ENCODE data around the gene POLQ. TPM values are rescaled to one million over a fixed set of nuclear protein-coding genes. Genes with fewer than 3 reads are reported as not detected.
A peak's percentile ranks its signal among the peaks of the same experiment; 100 is the strongest.

The POLQ gene
- total and polyA plus RNA-seq, 9 of the 15 experiments (the other 6 are each of a cell fraction or from before 2014, with no cell fraction given) = 1.5 to 19.0 (median 8.8) TPM

DNA sequence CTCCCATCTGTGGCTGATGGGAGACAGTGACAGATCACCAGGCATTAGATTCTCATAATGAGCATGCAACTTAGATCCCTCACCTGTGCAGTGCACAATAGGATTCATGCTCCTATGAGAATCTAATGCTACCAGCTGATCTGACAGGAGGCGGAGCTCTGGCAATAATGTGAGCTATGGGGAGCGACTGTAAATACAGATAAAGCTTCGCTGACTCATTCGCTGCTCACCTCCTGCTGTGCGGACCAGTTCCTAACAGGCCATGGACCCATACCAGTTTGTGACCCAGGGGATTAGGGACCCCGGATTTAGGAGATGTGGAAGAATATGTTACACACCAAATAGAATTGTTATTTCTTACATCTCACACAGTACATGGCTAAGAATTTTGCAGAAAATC is 28.7 kb upstream of the POLQ start:
- in situ Hi-C loops (cut with MboI) (no loop called here), intact Hi-C loops (cut with micrococcal nuclease) (no loop called here)
- FAIRE-seq = peak; percentile 98
- Histone ChIP-seq H3K27ac (ENCODE audit: extremely low read depth, low read depth, low read length) (peak overlapping the region; percentile 54; the same call in 1 of the 3 replicates), H3K4me1 (replicated peaks in 1 of 2; ENCODE audit: control insufficient read depth in 2 of 2, insufficient read depth in 2 of 2, low read length in 2 of 2) (peaks cover 3 to 6% of the 10 kb centered on the region in 2 experiments; a peak in 3 of 5 replicates), H4K20me1 (replicated peaks; ENCODE audit: control insufficient read depth, insufficient read depth, low read length) (no peaks in the 10 kb centered on the region), H2AFZ (ENCODE audit: low read depth, low read length) (peak overlapping the region; percentile 28), H3K79me2 (ENCODE audit: control insufficient read depth, insufficient read depth, low read length) (no peaks in the 10 kb centered on the region), H3K4me3 (no peak overlapping the region), H3K4me2 (ENCODE audit: insufficient read depth, low read length) (peak overlapping the region; percentile 26), H3K9me3 (replicated peaks; ENCODE audit: control insufficient read depth, insufficient read depth, low read depth, low read length) (no peaks in the 10 kb centered on the region), H3K9ac (ENCODE audit: insufficient read depth in 1 of 2, low read depth in 2 of 2, low read length in 2 of 2) (no peak overlapping the region), H3K27me3 (ENCODE audit: control insufficient read depth in 2 of 2, insufficient read depth in 2 of 2, low read length in 2 of 2) (no peaks in the 10 kb centered on the region), H3K36me3 (ENCODE audit: control insufficient read depth, insufficient read depth, low read length) (no peaks in the 10 kb centered on the region), H3K9me1 (ENCODE audit: control insufficient read depth, insufficient read depth, low read length) (no peaks in the 10 kb centered on the region)
- peak; percentile 43 to 87 (median 52) for DNase-seq (ENCODE audit: extremely low read depth in 1 of 4, low spot score in 3 of 4)
- no TSS peak for BruUV-seq (replicated peaks)
- peak; percentile 100 for ATAC-seq
- CTCF ChIA-PET (ENCODE audit: low intra/inter-chr PET ratio) = interaction anchor here (0.6 kb wide), 1 partner anchor 1015 kb away, joined by 3 read pairs; no protein-coding TSS in a partner anchor
- WGBS (ENCODE audit: insufficient coverage, low coverage, missing lambda C conversion rate) = 0% methylated on average over 6 of the region's 6 CpGs
- POLR2A ChIA-PET = interaction anchor here (0.6 to 1.1 kb wide), 3 partner anchors 11 to 1414 kb away, joined by 3 read pairs; partner anchors contain the start of gene GOLGB1
- TF ChIP-seq CEBPG (CRISPR knock-in tag; IDR thresholded peaks at IDR 0.05) = no peak
- TF ChIP-seq CEBPG (tag; conservative IDR thresholded peaks at IDR 0.05 in 1 of 2, IDR thresholded peaks at IDR 0.05 in 1 of 2) = no peak
- no peak for TF ChIP-seq GABPA (tag; conservative IDR thresholded peaks at IDR 0.05; ENCODE audit: low read depth)
- TF ChIP-seq C11orf30 (IDR thresholded peaks at IDR 0.05; ENCODE audit: low read depth) = peak; percentile 81
- peak; percentile 59; the same call in 1 of the 2 replicates for TF ChIP-seq ZBTB7A (IDR thresholded peaks at IDR 0.05; ENCODE audit: borderline replicate concordance, control insufficient read depth, low read depth, low read length)
- TF ChIP-seq, protein P1, sequence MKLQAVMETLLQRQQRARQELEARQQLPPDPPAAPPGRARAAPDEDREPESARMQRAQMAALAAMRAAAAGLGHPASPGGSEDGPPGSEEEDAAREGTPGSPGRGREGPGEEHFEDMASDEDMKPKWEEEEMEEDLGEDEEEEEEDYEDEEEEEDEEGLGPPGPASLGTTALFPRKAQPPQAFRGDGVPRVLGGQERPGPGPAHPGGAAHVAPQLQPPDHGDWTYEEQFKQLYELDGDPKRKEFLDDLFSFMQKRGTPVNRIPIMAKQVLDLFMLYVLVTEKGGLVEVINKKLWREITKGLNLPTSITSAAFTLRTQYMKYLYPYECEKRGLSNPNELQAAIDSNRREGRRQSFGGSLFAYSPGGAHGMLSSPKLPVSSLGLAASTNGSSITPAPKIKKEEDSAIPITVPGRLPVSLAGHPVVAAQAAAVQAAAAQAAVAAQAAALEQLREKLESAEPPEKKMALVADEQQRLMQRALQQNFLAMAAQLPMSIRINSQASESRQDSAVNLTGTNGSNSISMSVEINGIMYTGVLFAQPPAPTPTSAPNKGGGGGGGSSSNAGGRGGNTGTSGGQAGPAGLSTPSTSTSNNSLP (IDR thresholded peaks at IDR 0.05; ENCODE audit: borderline replicate concordance, low read depth, low read length) = peak; percentile 51; the same call in 1 of the 2 replicates
- TF ChIP-seq ETS2 (tag; IDR thresholded peaks at IDR 0.05; ENCODE audit: borderline replicate concordance, poor library complexity, severe bottlenecking) = no peak
- no peak for TF ChIP-seq ZNF644 (tag; IDR thresholded peaks at IDR 0.05; ENCODE audit: low read depth)
- TF ChIP-seq HCFC1 (IDR thresholded peaks at IDR 0.05; ENCODE audit: low read depth, low read length) = no peak
- TF ChIP-seq ARNT (IDR thresholded peaks at IDR 0.05) = peak in 1 of 2 experiments; percentile 49; a peak in 1 of 4 replicates
- peak in 1 of 2 experiments; percentile 50; a peak in 1 of 4 replicates for TF ChIP-seq RCOR1 (IDR thresholded peaks at IDR 0.05; ENCODE audit: borderline replicate concordance in 1 of 2, low read depth in 2 of 2, low read length in 2 of 2)
- peak; percentile 35 to 60; a peak in 1 of 4 replicates for TF ChIP-seq TRIM24 (IDR thresholded peaks at IDR 0.05)
- 0 out of 2 replicates have a peak, but pooled peaks have one; percentile 25 for TF ChIP-seq CREB1 (IDR thresholded peaks at IDR 0.05)
- no peak for TF ChIP-seq CREB1 (CRISPR knock-in tag; IDR thresholded peaks at IDR 0.05)
- no peak for TF ChIP-seq TBL1XR1 (IDR thresholded peaks at IDR 0.05; ENCODE audit: low read length in 2 of 2)
- TF ChIP-seq MEIS2 (IDR thresholded peaks at IDR 0.05; ENCODE audit: partially characterized antibody) = peak; percentile 86
- TF ChIP-seq NFE2L1 (tag; IDR thresholded peaks at IDR 0.05; ENCODE audit: borderline replicate concordance, low read depth) = no peak
- no peak for TF ChIP-seq MEF2D (tag; conservative IDR thresholded peaks at IDR 0.05; ENCODE audit: low read depth)
- peak; percentile 71 for TF ChIP-seq EP300 (IDR thresholded peaks at IDR 0.05; ENCODE audit: low read length)
- TF ChIP-seq ATF7 (IDR thresholded peaks at IDR 0.05) = 0 out of 2 replicates have a peak, but pooled peaks have one; percentile 26
- TF ChIP-seq HDAC1 (IDR thresholded peaks at IDR 0.05) = 0 out of 4 replicates have a peak, but pooled peaks of 1 of the 2 experiments have one; percentile 34
- TF ChIP-seq BRD4 (IDR thresholded peaks at IDR 0.05) = no peak
- peak; percentile 92 for TF ChIP-seq JUND (IDR thresholded peaks at IDR 0.05; ENCODE audit: borderline replicate concordance, low read depth, low read length)
- peak; percentile 89; the same call in 2 of the 3 replicates for TF ChIP-seq JUND (tag; IDR thresholded peaks at IDR 0.05; ENCODE audit: borderline replicate concordance, low read depth, low read length)
